HG02798 (cell line): Measurements from ENCODE around the gene HRAS.
"Not testable (repeated sequence)": the region's sequence is repeated elsewhere in the genome, so short reads cannot be mapped to it uniquely, and the experiment has no call there.

ENCODE experiments used
- ATAC-seq: cut with Tn5 transposase; IDR thresholded peaks from one replicate; pipeline ENCODE4 v1.9.1; 2021; ENCODE audit warnings: mild to moderate bottlenecking; ENCODE audit not compliant: unreplicated experiment, poor library complexity

The HRAS gene

DNA sequence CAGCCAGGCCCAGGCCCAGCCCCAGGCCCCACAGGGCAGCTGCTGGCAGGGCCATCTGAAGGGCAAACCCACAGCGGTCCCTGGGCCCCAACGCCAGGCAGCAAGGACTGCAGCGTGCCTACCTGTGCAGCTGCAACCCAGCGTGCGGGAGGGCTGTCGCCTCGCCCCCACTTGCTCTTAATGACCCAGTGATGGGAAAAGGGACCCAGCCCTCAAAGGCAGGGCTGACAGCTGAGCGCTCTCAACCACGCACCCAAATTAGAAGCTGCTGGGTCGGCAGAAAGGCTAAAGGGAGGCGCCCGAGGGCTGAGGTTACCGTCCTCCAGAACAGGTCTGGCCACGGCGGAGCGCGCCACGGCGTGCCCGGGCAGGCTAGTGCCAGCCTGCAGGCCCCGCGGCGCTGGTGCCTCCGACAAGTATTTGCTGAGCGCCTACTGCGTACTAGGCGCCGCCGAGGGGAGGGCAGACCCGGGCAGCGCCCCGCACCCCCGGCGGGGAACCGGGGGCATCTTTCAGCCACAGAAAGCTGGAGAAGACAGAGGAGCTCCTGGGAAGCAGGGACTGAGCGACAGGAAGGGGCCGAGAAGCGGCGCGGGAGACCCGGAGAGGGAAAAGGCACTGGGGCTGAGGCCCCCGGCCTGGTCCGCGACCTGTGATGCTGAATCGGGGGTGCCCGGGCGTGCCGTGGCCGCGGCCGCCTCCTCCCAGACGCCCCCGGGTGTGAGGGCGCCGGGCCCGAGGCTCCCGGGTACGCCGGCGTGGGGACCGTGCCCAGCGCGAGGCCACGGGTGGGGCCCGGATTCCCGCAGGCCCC is 773 bp downstream of the HRAS start:
- peak; percentile 3 for ATAC-seq

GRCh38 chr11:533586-534395 is 1.6 kb downstream of the HRAS start:
- ATAC-seq: no peak

- ATAC-seq: no peak
Observed at GRCh38 chr11:532986-533585, 2.3 kb downstream of the HRAS start.

DNA sequence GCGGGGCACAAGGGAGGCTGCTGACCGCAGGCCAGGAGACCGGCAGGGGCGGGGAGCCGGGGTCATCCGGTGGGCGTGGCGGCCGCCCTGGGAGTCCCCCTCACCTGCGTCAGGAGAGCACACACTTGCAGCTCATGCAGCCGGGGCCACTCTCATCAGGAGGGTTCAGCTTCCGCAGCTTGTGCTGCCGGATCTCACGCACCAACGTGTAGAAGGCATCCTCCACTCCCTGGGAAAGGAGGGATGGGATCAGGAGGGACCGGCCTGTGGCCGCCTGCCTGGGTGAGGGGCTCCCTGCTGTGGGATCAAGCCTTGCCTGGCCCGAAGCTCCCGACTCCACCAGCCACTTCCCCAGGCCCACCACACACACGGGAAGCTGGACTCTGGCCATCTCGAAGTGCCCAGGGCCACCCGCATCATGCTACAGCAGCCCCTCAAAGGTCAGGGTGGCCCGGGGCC is 2.8 kb downstream of the HRAS start:
- ATAC-seq: no peak

DNA sequence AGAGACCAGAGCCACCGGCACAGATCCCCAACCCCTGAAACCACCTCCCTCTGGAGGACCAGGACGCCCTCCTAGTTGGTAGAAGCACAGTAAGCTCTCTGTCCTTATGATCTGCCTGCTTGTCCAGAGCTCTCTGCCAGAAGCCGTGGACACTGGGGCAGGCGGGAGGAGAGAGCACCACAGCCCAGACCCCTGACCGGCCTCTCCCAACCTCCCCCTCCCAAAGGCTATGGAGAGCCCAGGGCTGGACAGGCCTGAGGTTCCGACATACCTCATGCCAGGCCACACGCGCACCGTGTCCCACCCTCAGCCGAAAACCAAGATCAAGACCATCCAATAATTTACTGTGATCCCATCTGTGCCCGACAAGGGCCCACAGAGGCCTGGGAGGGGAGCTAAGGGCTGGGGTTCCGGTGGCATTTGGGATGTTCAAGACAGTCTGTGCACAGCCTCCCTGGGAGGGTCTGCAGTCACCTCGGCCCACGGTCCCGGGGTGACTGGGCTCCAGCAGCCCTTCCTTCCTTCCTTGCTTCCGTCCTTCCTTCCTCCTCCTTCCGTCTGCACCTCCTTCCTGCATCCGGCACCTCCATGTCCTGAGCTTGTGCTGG is 3.4 kb downstream of the HRAS start:
- ATAC-seq: no peak

GRCh38 chr11:530960-531831 is 4.2 kb downstream of the HRAS start:
- no peak for ATAC-seq

GRCh38 chr11:529728-530411 is 5.5 kb downstream of the HRAS start:
- ATAC-seq: no peak

DNA sequence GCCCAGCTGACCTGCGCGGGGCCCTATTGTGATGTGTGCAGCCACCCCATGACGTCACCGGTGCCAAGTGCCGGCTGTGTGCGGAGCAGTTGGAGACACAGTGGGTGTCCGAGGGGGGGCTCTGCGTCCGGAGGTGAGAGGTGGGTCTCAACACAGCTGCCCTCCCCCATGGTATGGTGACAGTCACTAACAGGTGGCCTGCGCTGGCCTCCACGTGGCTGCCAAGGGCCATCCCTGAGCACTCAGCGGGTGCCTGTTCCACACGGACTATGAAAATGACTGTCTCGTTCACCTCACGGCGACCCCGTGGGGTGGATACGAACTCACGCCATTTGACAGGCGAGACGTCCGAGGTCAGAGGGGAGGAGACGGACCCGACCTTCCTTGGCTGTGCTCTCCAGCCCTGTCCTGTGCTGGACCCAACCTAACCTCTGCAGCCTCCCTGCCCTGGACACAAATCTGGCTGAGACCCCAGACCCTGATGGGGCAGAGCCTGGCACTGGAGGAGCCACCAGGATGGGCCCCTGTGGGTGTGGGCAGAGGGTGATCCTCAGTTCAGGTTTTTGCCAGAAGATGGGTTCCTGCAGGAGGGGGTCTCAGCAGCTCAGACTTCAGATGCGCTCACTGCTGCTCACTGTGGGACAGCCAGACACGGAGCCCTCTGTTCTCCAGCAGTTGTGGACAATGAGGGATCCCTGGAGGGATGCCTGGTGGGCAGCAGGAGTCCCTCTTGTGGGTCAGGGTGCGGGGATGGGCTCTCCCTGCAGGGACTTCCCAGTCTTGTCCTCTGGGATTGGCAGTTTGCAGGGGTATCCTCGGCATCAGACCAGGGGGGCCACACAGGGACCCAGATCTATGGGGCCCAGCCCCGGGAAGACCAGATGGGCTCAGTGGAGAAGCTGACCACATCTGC is 6.3 kb downstream of the HRAS start:
- ATAC-seq: no peak

GRCh38 chr11:528166-528814 is 7.1 kb downstream of the HRAS start:
- no peak for ATAC-seq

- ATAC-seq: no peak
Observed at GRCh38 chr11:526192-526591, 9.2 kb downstream of the HRAS start.

DNA sequence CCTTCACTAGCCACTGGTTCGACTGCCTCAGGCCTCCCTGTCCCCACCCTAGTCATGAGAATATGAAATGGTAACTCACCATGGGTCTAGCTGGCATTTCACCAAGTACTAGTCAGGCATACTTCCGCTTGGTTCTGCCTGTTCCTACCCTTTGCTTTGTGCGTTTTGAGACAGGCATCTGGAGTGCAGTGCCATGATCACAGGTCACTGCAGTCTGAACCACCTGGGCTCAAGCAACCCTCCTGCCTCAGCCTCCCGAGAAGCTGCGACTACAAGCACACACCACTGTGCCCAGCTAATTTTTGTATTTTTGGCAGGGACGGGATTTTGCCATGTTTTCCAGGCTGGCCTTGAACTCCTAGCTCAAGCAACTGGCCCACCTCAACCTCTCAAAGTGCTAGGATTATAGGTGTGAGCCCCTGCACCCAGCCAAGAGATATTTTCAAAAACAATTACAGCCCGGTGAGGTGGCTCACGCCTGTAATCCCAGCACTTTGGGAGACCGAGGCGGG is 14.1 kb downstream of the HRAS start:
- no peak for ATAC-seq

DNA sequence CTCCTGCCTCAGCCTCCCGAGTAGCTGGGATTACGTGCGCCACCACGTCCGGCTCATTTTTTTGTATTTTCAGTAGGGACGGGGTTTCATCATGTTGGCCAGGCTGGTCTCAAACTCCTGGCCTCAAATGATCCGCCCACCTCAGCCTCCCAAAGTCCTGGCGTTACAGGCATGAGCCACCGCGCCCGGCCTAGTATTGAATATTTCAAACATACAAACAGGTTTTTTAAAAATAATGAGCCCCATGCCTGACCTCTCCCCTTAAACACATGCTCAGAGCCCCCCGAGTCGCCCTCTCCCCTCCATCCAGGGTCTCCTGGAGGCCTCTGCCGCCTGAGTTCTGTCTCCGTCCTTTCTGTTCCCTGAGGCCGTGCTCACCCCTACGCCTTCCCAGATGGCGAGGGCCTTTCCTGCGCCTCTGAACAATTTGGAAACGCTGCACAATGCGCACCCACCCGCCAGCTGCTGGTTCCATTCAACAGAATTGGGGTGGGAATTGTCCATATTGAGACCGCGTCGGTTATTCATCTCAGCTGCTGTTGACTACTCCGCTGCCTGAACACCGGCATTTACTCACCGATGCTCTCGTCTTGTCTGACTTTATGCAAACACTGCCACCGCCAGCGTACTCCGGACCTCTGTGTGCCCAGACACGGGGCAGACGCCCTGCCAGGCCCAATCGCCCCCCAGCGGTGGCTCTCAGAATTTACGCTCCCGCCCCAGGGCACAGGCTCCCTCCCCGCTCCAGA is 14.8 kb downstream of the HRAS start:
- no peak for ATAC-seq

- ATAC-seq: peak; percentile 90
Observed at GRCh38 chr11:518463-519202, 16.7 kb downstream of the HRAS start.

GRCh38 chr11:516918-517685 is 18.3 kb downstream of the HRAS start:
- not testable (repeated sequence) for ATAC-seq

- ATAC-seq: no peak
Observed at GRCh38 chr11:516400-516799, 19.0 kb downstream of the HRAS start.
